ENCODE measurements around the gene MARCHF2.
"Not testable (repeated sequence)": the region's sequence is repeated elsewhere in the genome, so short reads cannot be mapped to it uniquely, and the experiment has no call there.

GRCh38 chr19:8444140-8444676, 31.1 kb downstream of the MARCHF2 start:
- TF ChIP-seq PRRX2 (CRISPR knock-in tag; IDR thresholded peaks at IDR 0.05); CTCF (IDR thresholded peaks at IDR 0.05): not testable (repeated sequence)

Measured in WTC11 (cell line).